Right lobe of liver (tissue), 6 donors: Measurements from ENCODE around the gene USP11. TPM values are rescaled to one million over a fixed set of nuclear protein-coding genes. Genes with fewer than 3 reads are reported as not detected.

Experiments used
- ATAC-seq, 4 donors: fragments of 200-7000 bp; cut with Tn5 transposase; one replicate each; pipeline ENCODE4 v1.9.1; 2020; ENCODE audit warnings: mild to moderate bottlenecking in 4 of 4, moderate library complexity in 4 of 4
- DNase-seq, 3 donors: peaks; one replicate each; pipeline ENCODE4 v3.0.0-alpha.2; 2020
- H3K27ac ChIP-seq, 3 donors: fragments of 200-600 bp; one replicate each; pipeline ENCODE4 v1.8.0; 2022
- H3K27me3 ChIP-seq, 2 donors: fragments of 200-600 bp; one replicate each; pipeline ENCODE4 v1.8.0; 2022
- H3K36me3 ChIP-seq, 4 donors: fragments of 200-600 bp; sonication (generic) in 1 of 4; one replicate each; pipeline versions ENCODE4 v1.5.1 to v1.8.0; 2017 to 2022; ENCODE audit warnings: control low read depth in 1 of 4
- H3K4me1 ChIP-seq, 4 donors: fragments of 200-600 bp; sonication (generic) in 1 of 4; one replicate each; pipeline versions ENCODE4 v1.5.1 to v1.8.0; 2017 to 2022; ENCODE audit warnings: control low read depth in 1 of 4
- H3K4me3 ChIP-seq, 3 donors: fragments of 200-600 bp; one replicate each; pipeline ENCODE4 v1.8.0; 2022
- H3K9me3 ChIP-seq, 4 donors: fragments of 200-600 bp; sonication (generic) in 1 of 4; one replicate each; pipeline versions ENCODE4 v1.5.1 to v1.8.0; 2017 to 2022; ENCODE audit warnings: control low read depth in 1 of 4
- CTCF ChIP-seq, 4 donors: fragments of 200-600 bp in 3 of 4; fragments of 450-650 bp in 1 of 4; IDR thresholded peaks; one replicate each; pipeline versions ENCODE4 v1.5.1 to v1.8.0; 2016 to 2022; ENCODE audit warnings: antibody characterized with exemption in 4 of 4, mild to moderate bottlenecking in 2 of 4
- POLR2A ChIP-seq: fragments of 450-650 bp; IDR thresholded peaks from one replicate; pipeline ENCODE4 v1.6.1; 2017; ENCODE audit warnings: antibody characterized with exemption, mild to moderate bottlenecking
- WGBS: methylation state at CpG from one replicate; pipeline ENCODE4 v1.1.6; 2018; ENCODE audit warnings: low coverage, low lambda C conversion rate; ENCODE audit not compliant: insufficient coverage; ENCODE audit errors: missing lambda C conversion rate; 5-methylcytosine and 5-hydroxymethylcytosine counted together
- intact Hi-C, 2 donors: fragments of 100-400 bp; cut with DNase I; formaldehyde crosslinking; loops; one replicate each; pipeline versions ENCODE4 v1.11.2 to v1.14.1; 2022
- total RNA-seq, 6 experiments: library from RNA; depleted of rRNA in 2 of 6; stranded (reverse); fragments of >200 nt in 2 of 6; fragmentation: NEBNext Ultra II Directional in 3 of 6; extraction: Animal tissue kit (Norgen Biotek cat#: 25700) in 3 of 6; gene quantifications; one replicate each; pipeline versions ENCODE4 v1.1.0 to v1.2.4, GENCODE V29; 2016 to 2023
- donor health status: DM: no; HTN: yes; CAD: no.
- donor health status: DM: no; HTN: no; CAD: no.
- donor health status: DM: no; HTN: no; CAD: no.
- donor health status: DM: no; HTN: yes; CAD: no.
- donor health status: DM: no; HTN: yes; CAD: no.

USP11 gene
- total RNA-seq, 6 experiments from 2014 or later: 7.1 to 14.7 (median 11.4) TPM

GRCh38 chrX:47191806-47192401 lies 40.9 kb upstream of the USP11 start:
- H3K9me3 ChIP-seq: no peaks in the 10 kb centered on the region
- DNase-seq (no peak), ATAC-seq (no peak)
- 60% methylated on average over 13 of the region's 16 CpGs for WGBS
- TF ChIP-seq POLR2A (no peak), CTCF (IDR thresholded peaks at IDR 0.05) (no peak)
- peaks cover 0 to 29% (median 0%) of the 10 kb centered on the region in 4 donors for H3K4me1 ChIP-seq
- peak overlapping the region in 1 of 3 donors; percentile 35 for H3K4me3 ChIP-seq
- intact Hi-C loops: loop anchor here in 1 of 2 donors (5.0 kb wide), 1 partner anchor 195 kb away; no protein-coding TSS in a partner anchor
- H3K36me3 ChIP-seq: no peaks in the 10 kb centered on the region
- no peak overlapping the region for H3K27ac ChIP-seq
- peaks cover 0 to 6% of the 10 kb centered on the region in 2 donors for H3K27me3 ChIP-seq

- Histone ChIP-seq H3K36me3 (peaks cover 0 to 5% (median 2%) of the 10 kb centered on the region in 4 donors), H3K9me3 (no peaks in the 10 kb centered on the region), H3K4me1 (peaks cover 0 to 33% (median 0%) of the 10 kb centered on the region in 4 donors), H3K27me3 (peaks cover 0 to 6% of the 10 kb centered on the region in 2 donors), H3K4me3 (peak within 1 kb of the TSS; percentile 80 to 87 (median 80)), H3K27ac (peak within 1 kb of the TSS; percentile 86 to 94 (median 94))
- DNase-seq (peak; percentile 93 to 97 (median 96)), ATAC-seq (peak; percentile 84 to 93 (median 90))
- peak; percentile 87 to 95 (median 91) for TF ChIP-seq CTCF (IDR thresholded peaks at IDR 0.05)
- peak; percentile 79 for TF ChIP-seq POLR2A
- 0% methylated on average over 27 of the region's 50 CpGs for WGBS
- intact Hi-C loops: loop anchor here in 1 of 2 donors (5.0 kb wide), 1 partner anchor 194 kb away; no protein-coding TSS in a partner anchor
Observed at GRCh38 chrX:47193475-47194193, 39.2 kb upstream of the USP11 start, which contains the start of gene UBA1. Gene UBA1 (plus strand): TSS chrX:47193829. CDS start chrX:47198803, 4,974 bp downstream.

GRCh38 chrX:47194194-47194787 lies 38.5 kb upstream of the USP11 start:
- no peaks in the 10 kb centered on the region for H3K9me3 ChIP-seq
- intact Hi-C loops: loop anchor here in 1 of 2 donors (5.0 kb wide), 1 partner anchor 193 kb away; no protein-coding TSS in a partner anchor
- ATAC-seq (peak in 3 of 4 donors; percentile 0 to 2 (median 1)), DNase-seq (no peak)
- peaks cover 0 to 33% (median 0%) of the 10 kb centered on the region in 4 donors for H3K4me1 ChIP-seq
- TF ChIP-seq CTCF (IDR thresholded peaks at IDR 0.05) (no peak), POLR2A (no peak)
- peak overlapping the region; percentile 86 to 94 (median 94) for H3K27ac ChIP-seq
- peaks cover 0 to 6% of the 10 kb centered on the region in 2 donors for H3K27me3 ChIP-seq
- peak overlapping the region; percentile 80 to 87 (median 80) for H3K4me3 ChIP-seq
- peaks cover 0 to 11% (median 5%) of the 10 kb centered on the region in 4 donors for H3K36me3 ChIP-seq
- WGBS: 24% methylated on average over 7 of the region's 14 CpGs

- no peak for ATAC-seq
- H3K4me3 ChIP-seq: no peak overlapping the region
- WGBS: 65% methylated on average over 2 of the region's 3 CpGs
- intact Hi-C loops: no loop called here
- TF ChIP-seq POLR2A (no peak), CTCF (IDR thresholded peaks at IDR 0.05) (no peak)
- H3K4me1 ChIP-seq: peaks cover 0 to 43% (median 0%) of the 10 kb centered on the region in 4 donors
- no peaks in the 10 kb centered on the region for H3K9me3 ChIP-seq
- H3K27ac ChIP-seq: no peak overlapping the region
- DNase-seq: no peak
- peaks cover 4 to 29% (median 20%) of the 10 kb centered on the region in 4 donors for H3K36me3 ChIP-seq
- H3K27me3 ChIP-seq: no peaks in the 10 kb centered on the region
Observed at GRCh38 chrX:47196098-47196497, 36.7 kb upstream of the USP11 start.
